Panc1 (cell line): ENCODE results near the gene CCDC78. TPM values are rescaled to one million over a fixed set of nuclear protein-coding genes. Genes with fewer than 3 reads are reported as not detected.
A peak's percentile ranks its signal among the peaks of the same experiment; 100 is the strongest.

Source experiments
- ATAC-seq: fragments of 200-7000 bp; cut with Tn5 transposase; 2 replicates; pipeline ENCODE4 v1.9.1; 2020; ENCODE audit warnings: mild to moderate bottlenecking, moderate library complexity
- BruUV-seq: library from RNA; stranded (reverse); fragments of 400-500 nt; replicated peaks from 2 replicates; lab custom pipeline; 2021; lab: Mats Ljungman, UMichigan
- CTCF ChIA-PET: fragments of 300-600 bp; sonication (Branson Sonifier 250); formaldehyde crosslinking; loops from one replicate; lab custom pipeline; 2022; ENCODE audit warnings: antibody characterized with exemption; lab: Charles Lee
- POLR2A ChIA-PET: fragments of 300-600 bp; sonication (Branson Sonifier 250); formaldehyde crosslinking; loops from one replicate; lab custom pipeline; 2022; ENCODE audit warnings: antibody characterized with exemption; lab: Charles Lee
- DNase-seq: peaks from one replicate; pipeline ENCODE4 v3.0.0-alpha.2; 2010; ENCODE audit warnings: low read depth, low spot score
- H3K27ac ChIP-seq: 2 replicates; pipeline ENCODE4 v1.5.1; 2011; ENCODE audit warnings: mild to moderate bottlenecking, low read length, inconsistent platforms
- H3K27me3 ChIP-seq: fragments of 200-500 bp; sonication (Bioruptor generic); 2 replicates; pipeline ENCODE4 v1.6.0; 2014; ENCODE audit warnings: low read length, inconsistent platforms; ENCODE audit not compliant: control insufficient read depth, insufficient read depth
- H3K36me3 ChIP-seq: fragments of 200-500 bp; sonication (Bioruptor generic); 2 replicates; pipeline ENCODE4 v1.5.1; 2014; ENCODE audit warnings: inconsistent platforms, mild to moderate bottlenecking, low read length, moderate library complexity; ENCODE audit not compliant: control insufficient read depth, insufficient read depth
- H3K4me1 ChIP-seq: 2 replicates; pipeline ENCODE4 v1.5.1; 2011; ENCODE audit warnings: inconsistent platforms, mild to moderate bottlenecking, low read length, moderate library complexity; ENCODE audit not compliant: control insufficient read depth, insufficient read depth
- H3K4me3 ChIP-seq, 2 experiments: 2 replicates each; pipeline ENCODE4 v1.5.1; 2011 to 2012; ENCODE audit warnings: low read depth in 2 of 2, low read length in 2 of 2, mild to moderate bottlenecking in 2 of 2, inconsistent platforms in 1 of 2, moderate library complexity in 1 of 2
- H3K9me3 ChIP-seq: fragments of 200-500 bp; sonication (Bioruptor generic); 2 replicates; pipeline ENCODE4 v1.5.1; 2014; ENCODE audit warnings: low read depth, mild to moderate bottlenecking, inconsistent platforms, low read length, moderate library complexity; ENCODE audit not compliant: control insufficient read depth, insufficient read depth
- CTCF ChIP-seq: fragments of 450-650 bp; IDR thresholded peaks from 2 replicates; pipeline ENCODE4 v1.5.1; 2017; ENCODE audit warnings: mild to moderate bottlenecking
- POLR2AphosphoS5 ChIP-seq: IDR thresholded peaks from 2 replicates; pipeline ENCODE4 v1.6.1; 2012; ENCODE audit warnings: mild to moderate bottlenecking, low read depth, low read length, moderate library complexity
- REST ChIP-seq, 2 experiments: IDR thresholded peaks; 2 replicates each; pipeline ENCODE4 v1.6.1; 2011 to 2012; ENCODE audit warnings: low read depth in 2 of 2, control low read depth in 1 of 2, low read length in 1 of 2, mild to moderate bottlenecking in 1 of 2, moderate library complexity in 1 of 2; ENCODE audit not compliant: insufficient read depth in 1 of 2
- SIN3A ChIP-seq: IDR thresholded peaks from 2 replicates; pipeline ENCODE4 v1.6.1; 2012; ENCODE audit warnings: low read depth, mild to moderate bottlenecking, low read length, moderate library complexity, borderline replicate concordance; ENCODE audit not compliant: insufficient read depth
- TCF7L2 ChIP-seq: IDR thresholded peaks from 2 replicates; pipeline ENCODE4 v1.6.1; 2011; ENCODE audit warnings: mild to moderate bottlenecking, low read depth, low read length, inconsistent platforms
- in situ Hi-C: cut with HindIII; loops from 2 replicates; pipeline ENCODE4 v1.10.0; 2016; ENCODE audit warnings: low sequenced_read_pairs, low pct_unique_long_range_greater_than_20kb
- intact Hi-C: fragments of 100-400 bp; cut with micrococcal nuclease; formaldehyde crosslinking; loops from one replicate; pipeline ENCODE4 v1.10.0; 2022; ENCODE audit not compliant: unreplicated experiment
- total RNA-seq: library from RNA; stranded (reverse); gene quantifications from one replicate; pipeline ENCODE4 v1.2.1, GENCODE V29; 2021; ENCODE audit not compliant: unreplicated experiment

CCDC78 gene
- total RNA-seq, 1 experiment from 2014 or later, result 18.2 TPM

GRCh38 chr16:706189-707061, 19.8 kb downstream of the CCDC78 start:
- no TSS peak for BruUV-seq
- ChIA-PET CTCF (no interaction called here), POLR2A (no interaction called here)
- in situ Hi-C loops (no loop called here), intact Hi-C loops (no loop called here)
- Histone ChIP-seq H3K27me3 (no peaks in the 10 kb centered on the region), H3K4me1 (peaks cover 23% of the 10 kb centered on the region), H3K4me3 (peak overlapping the region; percentile 33 to 56), H3K36me3 (peaks cover 5% of the 10 kb centered on the region; the same call in 1 of the 2 replicates), H3K9me3 (no peaks in the 10 kb centered on the region), H3K27ac (no peak overlapping the region)
- ATAC-seq (peak; percentile 32), DNase-seq (no peak)
- TF ChIP-seq REST (IDR thresholded peaks at IDR 0.05; ENCODE audit: insufficient read depth in 1 of 2, low read depth in 2 of 2, low read length in 1 of 2), result no peak
- no peak for TF ChIP-seq TCF7L2
- no peak for TF ChIP-seq POLR2AphosphoS5
- no peak for TF ChIP-seq SIN3A
- no peak for TF ChIP-seq CTCF

- ChIA-PET POLR2A (no interaction called here), CTCF (no interaction called here)
- DNase-seq (no peak), ATAC-seq (peak; percentile 40)
- H3K27ac ChIP-seq, result peak within 1 kb of the TSS; percentile 51; the same call in 1 of the 2 replicates
- peaks cover 5% of the 10 kb centered on the region; the same call in 1 of the 2 replicates for H3K36me3 ChIP-seq
- intact Hi-C loops (no loop called here), in situ Hi-C loops (no loop called here)
- TF ChIP-seq POLR2AphosphoS5 (no peak), SIN3A (no peak), REST (IDR thresholded peaks at IDR 0.05; ENCODE audit: insufficient read depth in 1 of 2, low read depth in 2 of 2, low read length in 1 of 2) (no peak), TCF7L2 (no peak), CTCF (no peak)
- no peaks in the 10 kb centered on the region for H3K27me3 ChIP-seq
- H3K9me3 ChIP-seq, result no peaks in the 10 kb centered on the region
- peaks cover 15% of the 10 kb centered on the region for H3K4me1 ChIP-seq
- peak within 1 kb of the TSS; percentile 55 to 56 for H3K4me3 ChIP-seq
- BruUV-seq, result no TSS peak
These were observed 20.6 kb downstream of the CCDC78 start, which contains the start of gene FBXL16 for GRCh38 chr16:705431-706188. Gene FBXL16 (minus strand): TSS chr16:705801. CDS start chr16:697405, 8,396 bp downstream.
